NOMO-1 (cell line): Measurements from ENCODE around the gene BIN2.
A peak's percentile ranks its signal among the peaks of the same experiment; 100 is the strongest.
"Not testable (repeated sequence)": the region's sequence is repeated elsewhere in the genome, so short reads cannot be mapped to it uniquely, and the experiment has no call there.

Experiments
- DNase-seq, 2 experiments: peaks; one replicate each; lab custom pipeline; 2025; ENCODE audit not compliant: unreplicated experiment in 2 of 2; lab: John Stamatoyannopoulos, UW

Gene BIN2

DNA sequence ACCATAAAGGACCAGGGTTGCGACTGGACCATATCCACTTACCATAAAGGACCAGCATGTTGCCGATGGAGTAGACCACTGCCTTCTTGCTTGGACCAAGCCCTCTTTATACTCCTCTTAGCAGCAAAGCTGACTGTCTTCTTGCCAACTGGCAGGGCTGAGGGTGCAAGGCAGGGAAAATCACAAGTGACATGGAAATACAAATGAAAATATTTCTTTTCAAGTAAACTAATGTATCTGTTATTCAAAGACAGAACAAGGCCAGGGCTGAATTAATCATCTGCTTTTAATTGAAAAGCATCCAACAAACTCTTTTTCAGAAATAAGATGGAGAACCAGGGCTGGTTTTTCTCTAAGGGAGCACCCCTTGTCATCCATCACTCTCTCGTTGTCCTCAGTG, 22.6 kb upstream of the BIN2 start, which contains the start of gene CELA1:
CELA1 (minus strand) TSS at position 99 of the 400 bp plus-strand sequence; CDS start at position 58, 41 bp downstream.
- DNase-seq: no peak

DNA sequence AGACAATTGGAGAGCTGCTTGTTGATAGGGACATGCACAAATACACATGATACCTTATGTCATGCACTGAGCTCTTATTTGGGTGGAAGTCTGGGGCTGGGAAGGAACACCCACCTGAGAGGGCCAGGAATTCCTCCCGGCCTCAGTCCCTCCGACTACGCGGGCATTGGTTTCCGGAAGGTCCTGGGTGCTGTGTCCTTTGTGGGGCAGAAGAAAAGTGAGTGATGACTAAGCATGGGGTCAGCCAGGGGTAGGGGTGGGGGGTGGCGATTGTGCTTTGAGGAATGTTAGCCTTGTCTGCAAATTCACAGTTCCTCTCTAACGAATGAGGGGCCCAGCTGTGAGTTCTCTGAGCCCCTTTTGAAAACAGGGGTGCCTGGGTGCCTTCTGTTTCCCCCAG, 21.7 kb upstream of the BIN2 start:
- DNase-seq: no peak

DNA sequence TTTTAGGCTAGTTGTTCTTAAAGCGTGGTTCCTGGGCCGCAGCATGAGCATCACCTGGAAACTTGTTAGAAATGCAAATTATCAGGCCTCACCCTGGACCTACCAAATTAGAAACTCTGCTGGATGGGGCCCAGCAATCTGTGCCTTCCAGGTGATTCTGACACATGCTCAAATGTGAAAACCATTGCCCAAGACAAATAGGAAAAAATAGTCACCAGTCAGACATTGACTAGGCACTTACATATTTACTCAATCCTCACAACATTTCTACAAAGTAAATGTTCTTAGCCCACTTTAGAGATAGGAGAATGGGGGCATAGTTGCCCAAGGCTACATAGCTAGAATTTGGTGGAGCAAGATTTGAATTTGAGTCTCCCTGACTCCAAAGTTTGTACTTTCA, 19.2 kb upstream of the BIN2 start:
- no peak for DNase-seq

DNA sequence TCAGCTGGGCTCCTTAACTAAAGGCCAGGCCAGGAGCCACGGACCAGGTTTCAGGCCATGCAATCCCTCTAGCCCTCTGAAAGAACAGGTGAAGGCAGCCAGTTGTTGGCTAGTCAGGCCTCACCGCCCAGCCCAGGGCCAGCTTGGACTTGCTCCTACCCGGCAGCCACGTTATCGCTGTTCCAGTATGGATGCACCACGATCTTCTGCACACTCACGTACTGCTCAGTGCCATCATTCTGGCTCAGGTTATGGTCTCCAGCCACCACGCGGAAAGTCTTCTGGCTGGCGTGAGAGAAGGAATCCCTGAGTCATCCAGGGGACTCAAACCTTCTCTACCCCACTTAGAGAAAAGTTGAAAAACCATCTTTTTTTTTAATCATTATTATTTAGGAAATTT, 18.4 kb upstream of the BIN2 start:
- DNase-seq: no peak

DNA sequence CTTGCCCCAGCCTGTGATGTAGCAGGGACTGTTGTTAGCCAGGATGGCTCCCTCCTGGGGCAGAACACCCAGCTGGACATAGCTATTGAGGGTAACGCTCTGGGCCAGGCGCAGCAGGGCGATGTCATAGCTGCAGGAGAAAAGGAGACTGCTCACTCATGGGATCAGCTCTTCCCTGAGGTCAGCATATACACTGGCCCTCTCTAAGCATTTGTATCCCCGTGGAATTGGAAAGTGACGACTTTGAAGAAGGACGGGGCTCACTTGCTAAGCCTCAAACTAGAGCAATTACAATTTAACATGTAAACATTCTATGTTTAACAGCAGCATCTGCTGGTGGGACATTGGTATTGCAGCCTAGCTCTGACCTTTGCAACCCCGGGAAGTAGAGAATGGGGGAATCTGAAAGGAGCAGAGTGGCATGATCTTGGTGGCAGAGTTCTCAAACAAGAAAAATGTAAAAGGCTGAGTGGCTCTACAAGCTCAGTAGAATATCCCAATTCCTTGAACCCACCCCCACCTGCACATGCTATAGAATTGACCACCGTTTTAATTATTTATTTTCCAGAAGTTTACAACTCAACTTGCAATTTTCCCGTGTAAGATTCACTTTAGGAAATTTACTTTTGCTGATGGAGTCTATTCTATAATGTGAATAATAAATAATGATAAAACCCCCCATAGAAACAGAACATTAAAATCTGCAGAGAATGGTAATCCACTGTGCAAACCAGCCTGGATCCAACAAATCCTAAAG, 17.5 kb upstream of the BIN2 start:
- DNase-seq: peak; percentile 60 to 83

DNA sequence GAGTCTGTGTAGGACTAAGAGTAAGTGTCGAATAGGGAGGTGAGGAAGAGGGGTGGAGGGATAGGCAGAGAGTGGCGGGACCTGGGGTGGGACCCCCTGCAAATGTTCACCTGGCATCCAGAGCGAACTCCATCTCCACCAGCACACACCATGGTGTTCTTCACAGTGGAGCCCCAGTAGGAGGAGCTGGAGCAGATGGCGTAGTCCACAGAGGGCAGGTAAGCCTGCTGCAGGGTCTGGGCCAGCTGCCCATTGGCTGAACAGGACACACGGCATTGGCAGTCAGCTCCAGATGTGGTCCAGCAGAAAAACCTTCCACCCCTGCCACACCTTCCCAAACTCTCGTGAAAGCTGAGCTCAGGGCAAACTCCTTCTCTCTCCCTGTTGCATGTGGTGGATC, 15.8 kb upstream of the BIN2 start:
- DNase-seq: no peak

DNA sequence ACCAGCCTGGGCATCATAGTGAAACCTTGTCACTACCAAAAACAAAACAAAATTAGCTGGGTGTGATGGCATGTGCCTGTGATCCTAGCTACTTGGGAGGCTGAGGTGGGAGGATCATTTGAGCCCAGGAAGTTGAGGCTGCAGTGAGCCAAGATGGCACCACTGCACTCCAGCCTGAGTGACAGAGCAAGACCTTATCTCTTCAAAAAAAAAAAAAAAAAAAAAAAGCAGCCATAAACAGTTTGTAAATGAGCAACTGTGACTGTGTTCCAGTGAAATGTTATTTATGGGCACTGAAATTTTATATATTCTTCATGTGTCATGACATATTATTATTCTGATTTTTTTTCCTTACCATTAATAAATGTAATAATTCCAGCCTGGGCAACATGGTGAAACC, 13.4 kb upstream of the BIN2 start:
- DNase-seq: not testable (repeated sequence)

DNA sequence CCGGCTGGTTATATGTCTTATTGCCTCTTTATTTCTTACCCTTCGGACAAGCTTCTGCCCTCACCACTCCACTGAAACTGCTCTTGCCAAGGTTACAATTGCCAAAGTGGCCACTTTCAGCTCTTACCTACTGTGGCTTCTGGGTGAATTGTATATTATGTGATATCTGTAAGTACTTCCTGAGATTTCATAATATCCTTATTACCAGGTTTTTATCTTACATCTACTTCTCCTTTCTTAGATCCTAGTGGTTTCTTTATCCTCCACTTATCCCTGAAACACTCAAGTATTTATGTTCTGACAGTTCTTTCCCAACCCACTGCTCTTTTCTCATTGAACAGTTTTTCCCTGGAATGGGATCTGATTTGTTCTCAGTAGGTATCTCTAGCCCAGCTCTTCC, 12.0 kb upstream of the BIN2 start:
- peak; percentile 69 to 94 for DNase-seq

DNA sequence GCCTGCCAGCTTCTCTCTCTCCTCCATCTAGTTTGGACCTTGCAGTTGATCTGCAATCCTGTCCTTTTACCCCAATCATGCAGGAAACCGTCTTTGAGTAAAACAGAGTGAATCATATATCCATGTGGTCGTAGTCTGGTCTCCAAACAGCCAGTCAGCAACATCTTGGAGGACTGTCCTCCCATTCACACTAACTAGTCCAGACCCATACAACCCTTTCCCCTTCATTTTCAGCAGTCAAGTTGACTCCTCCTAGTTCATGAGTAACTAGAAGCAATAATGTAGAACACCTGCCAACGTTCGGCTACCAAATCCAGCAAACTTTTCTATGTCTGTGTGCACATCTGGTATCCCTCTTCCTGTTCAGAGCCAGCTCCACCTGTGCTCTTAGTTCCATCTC, 10.8 kb upstream of the BIN2 start:
- no peak for DNase-seq

DNA sequence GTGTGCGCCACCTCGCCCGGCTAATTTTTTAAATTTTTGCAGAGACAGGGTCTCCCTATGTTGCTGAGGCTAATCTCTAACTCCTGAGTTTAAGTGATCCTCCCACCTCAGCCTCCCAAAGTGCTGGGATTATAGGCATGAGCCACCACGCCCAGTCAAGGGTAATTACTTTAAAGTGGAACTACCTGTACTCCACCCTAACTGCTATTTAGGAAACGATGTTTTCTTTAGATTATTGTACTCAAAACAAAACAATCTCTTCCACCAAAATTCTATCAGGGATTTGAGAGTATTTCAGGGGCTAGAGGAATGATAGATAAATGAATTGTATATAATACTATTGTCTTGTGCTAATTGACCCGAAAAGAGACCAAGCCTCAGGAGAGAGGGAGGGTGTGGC, 9.6 kb upstream of the BIN2 start:
- DNase-seq: no peak

DNA sequence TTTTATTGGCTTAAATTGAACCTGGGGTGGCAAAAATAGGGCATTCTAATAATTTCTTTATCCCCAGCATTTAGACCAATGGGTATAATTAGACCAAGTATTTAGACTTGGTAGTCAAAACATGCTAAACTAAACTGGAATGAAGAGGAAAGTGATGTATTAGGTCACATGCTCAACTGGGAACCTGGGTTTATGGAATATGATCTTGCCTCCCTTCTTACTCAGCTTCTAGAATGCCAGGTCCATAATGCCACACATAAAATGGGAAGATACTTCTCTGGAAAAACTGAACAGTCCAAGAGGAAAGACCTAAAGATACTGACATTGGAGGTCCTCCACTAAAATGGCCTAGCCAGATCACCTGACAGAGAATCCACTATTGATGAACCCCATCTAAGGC, 6.2 kb upstream of the BIN2 start:
- DNase-seq: no peak

DNA sequence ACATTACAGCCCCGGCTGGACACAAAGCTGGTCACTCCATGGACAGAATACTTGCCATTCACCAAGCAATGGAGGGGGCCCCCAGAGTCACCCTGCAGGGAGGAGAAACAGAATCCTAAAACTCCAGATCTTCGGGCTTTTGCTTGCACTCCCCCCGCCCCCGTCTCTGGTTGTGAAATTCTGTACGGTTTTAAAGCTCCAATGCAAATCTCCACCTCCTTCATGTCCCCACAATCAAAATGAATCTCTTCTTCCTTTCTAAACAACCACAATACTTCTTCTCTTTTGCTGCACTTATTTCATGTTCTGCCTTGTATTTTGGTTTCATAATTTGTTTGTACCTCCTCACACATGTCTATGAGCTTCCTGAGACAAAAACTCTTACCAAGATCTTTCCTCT, 5.8 kb upstream of the BIN2 start:
- peak; percentile 22 to 53 for DNase-seq

DNA sequence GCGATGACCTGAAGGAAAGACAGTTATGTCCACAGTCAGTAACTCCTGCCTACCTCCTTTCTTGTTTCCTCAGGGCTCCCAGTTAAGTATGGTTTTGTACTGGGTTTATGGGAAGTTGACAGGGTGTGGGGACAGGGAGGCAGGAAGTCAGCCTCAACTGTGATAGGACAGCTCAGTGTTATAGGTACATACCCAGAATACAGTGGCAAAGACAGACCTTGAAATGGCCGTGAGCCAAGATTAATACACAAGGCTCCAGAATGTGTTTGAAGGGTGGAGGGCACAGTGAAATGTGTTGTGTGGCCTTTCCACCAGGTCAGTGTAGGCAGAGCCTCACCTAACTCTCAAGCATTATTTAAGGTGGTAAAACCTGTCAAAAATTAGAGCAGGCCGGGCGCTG, 4.6 kb upstream of the BIN2 start:
- DNase-seq: no peak

DNA sequence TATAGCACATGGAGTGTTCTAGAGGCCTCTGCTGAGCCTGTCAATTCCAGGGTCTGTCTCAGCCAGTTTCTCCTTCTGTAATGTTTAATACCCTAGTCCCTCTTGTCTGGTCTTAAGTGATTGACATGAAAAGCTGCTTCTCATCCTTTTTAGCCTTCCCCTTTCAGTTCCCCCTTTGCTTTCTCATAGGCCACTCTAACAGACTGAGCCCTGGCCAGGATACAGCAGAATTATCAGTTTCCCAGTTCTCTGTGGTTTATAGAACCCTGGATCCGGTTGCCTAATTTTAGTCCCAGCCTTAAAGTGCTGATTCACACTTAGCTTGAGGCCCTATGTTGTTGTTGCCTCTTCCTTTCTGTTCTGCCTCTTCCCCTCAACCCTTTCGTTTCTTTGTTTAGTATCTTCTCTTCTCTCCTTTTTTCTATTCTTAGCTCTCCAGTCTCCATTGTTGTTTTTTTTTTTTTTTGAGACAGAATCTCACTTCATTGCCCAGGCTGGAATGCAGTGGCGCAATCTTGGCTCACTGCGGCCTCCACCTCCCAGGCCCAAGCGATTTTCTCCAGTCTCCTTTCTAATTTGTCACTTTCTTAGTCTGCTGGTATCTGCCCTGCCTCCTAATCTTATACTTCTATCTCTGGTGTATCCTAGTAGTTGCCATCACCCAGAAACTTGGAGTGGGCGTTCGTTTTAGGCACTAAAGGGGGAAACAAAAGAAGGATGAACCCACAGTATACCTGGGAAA, 2.9 kb upstream of the BIN2 start:
- DNase-seq: peak; percentile 97 to 99

DNA sequence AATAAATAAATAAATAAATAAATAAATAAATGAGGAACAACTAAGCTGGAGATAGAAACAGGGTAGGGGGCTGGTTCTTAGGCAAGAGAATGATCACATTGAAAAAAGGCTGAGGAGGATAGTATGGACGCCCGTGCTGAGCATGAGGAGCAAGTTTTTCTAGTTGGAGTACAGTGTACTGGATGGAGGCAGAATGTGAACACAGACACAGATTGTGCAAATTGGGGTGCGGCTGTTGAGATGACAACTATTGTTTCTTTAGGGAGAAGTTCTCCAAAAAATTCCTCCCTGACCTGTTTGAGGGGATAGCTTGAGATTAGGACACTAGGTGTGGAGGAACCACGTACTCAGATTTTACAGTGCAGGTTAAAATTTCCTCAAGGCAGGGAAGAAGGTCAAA, 979 bp upstream of the BIN2 start:
- no peak for DNase-seq

DNA sequence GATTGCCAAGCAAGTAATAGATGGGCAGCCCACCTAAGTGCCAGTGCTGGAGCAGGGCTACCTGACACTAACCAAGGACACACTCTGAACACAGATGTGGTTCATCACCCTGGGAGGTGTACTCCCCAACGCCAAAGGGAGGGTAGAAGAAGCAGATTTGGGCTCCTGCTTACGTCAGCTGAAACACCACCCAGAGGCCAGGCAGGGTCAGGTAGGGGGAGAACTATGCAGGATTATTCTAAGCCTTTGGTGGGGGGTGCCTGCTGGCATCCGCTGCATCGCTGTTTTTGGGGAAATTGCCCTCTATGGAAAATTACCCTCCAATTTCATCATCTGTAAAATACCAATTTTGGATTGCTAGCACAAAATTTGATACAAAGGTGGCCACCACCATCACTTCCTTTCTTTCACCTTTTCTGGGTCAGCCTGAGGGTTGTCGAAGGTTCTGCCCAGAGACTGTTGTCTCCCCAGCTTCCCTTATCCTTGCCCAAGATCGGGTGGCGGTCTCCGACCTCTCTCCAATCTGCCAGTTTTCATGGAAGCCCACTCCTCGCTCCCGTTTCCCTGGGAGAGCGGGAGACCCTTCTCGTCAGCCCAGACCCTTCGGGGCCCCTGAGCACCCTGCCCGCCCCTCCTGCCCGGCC, 535 bp downstream of the BIN2 start:
- DNase-seq: peak in 1 of 2 experiments; percentile 37

DNA sequence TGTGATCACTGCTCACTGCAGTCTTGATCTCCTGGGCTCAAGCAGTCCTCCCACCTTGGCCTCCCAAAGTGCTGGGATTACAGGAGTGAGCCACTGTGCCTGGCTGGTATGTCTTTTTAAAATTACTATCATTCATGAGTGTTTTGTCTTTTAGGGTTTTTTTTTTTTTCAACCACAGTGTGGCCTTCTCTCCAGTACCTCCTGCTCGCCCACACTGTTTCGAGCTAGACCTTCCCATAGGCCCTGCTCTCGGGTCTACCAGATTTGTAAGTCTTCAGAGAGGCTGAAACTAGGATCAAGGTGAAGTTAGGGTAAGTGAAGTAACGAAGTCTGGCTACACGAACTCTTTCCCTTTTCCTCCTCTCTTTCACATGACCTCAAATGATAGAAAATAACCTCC, 1.5 kb downstream of the BIN2 start:
- DNase-seq: no peak

DNA sequence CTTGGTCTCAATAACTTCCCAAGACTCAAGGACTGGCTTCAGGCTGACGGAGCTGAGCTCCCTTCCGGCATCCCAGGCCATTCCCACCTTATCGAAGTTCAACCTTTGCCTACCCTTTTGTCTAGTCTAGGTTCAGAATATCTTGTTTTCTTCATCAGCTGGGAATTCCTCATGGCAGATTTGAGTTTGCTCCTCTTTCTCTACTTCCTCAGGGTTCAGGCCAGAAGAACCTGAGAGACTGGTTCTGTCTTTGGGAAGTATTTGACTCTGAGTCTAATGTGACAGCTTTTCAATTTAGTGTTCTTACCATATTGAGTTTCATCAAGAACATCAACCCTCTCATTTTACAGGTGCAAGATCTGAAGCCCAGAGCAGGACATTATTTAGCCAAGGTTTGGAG, 2.1 kb downstream of the BIN2 start:
- no peak for DNase-seq

DNA sequence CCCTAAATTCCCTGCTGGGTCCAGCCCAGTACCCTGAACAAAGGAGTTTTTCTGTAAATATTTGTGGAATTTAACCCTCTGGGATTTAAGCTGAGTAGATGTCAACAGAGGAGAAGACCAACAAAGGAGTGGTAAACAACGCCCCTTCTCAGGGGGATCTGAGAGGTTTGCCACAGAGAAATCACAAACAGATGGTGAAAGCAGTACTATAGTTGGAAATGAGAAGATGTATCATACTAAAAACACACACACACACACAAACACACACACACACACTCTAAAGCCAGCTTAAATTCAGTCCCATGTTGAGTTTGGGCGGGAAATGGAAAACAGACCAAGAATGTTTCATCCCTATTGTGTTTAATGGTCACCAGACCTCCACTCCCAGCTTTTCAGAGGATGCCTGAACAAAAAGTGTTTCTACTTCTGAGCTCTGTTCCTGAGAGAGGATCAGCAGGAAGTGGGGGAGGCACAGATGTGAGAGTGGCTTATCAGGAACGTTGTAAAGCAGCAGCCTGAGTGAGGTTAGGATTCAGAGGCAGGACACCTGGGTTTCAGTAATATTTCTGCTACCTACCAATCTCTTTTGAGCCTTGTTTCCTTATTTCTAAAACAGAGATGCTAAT, 3.2 kb downstream of the BIN2 start:
- DNase-seq: no peak

DNA sequence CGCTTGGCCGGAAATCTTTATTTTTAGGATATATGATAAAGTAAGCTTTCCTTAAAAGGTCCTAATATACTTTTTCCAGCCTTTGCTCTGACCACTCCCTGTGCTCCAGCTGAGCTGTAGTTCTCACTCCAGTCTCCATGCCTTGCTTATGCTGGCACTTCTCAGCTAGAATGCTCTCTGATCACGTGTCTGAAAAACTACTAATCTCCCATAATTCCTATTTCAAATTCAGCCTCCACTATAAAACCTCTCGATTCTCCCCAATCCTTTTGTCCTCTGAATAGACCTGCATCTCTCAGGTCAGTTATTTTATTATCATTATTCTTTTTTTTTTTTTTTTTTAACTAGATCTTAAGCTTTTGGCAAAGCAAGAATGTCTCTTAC, 3.7 kb downstream of the BIN2 start:
- DNase-seq: no peak

DNA sequence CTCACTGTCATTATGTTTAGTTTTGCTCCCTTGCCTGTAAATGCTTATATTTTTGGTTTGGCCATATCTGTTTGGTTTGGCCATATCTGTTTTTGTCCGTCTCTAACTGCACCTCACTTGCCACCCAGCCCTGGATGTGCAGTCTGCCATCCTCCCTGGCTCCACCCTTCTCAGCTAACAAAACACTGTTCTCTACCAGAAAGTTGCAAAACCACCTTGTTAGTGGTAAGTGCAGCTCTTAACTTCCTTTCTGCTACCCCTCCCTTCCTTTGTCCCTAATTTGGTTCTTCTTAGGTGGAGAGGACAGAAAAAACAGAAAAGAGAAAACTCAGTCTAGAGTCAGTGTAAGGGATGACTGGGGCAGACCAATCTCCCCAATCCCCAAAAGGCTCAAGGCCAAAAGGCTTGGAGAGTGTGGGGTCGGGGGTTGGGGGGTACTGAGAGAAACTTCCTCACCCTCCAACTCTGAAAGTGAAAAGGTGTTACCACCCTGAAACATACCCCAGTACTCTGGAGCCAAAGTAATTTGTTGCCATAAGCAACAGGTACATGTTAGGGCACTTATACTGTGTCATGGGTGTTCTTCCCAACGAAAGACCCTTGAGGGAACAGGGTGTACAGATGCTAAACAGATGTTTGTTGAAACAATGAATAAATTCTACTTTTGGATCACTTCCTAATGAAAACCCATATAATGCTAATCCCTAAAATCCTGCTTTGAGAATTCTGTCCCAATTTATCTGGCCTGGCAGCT, 5.0 kb downstream of the BIN2 start:
- DNase-seq: peak; percentile 90 to 95
